MM.1S (cell line): Measurements from ENCODE around the gene ADARB2.

Experiments
- EZH2phosphoT487 ChIP-seq: fragments of 300-600 bp; sonication (generic); IDR thresholded peaks from 2 replicates; pipeline ENCODE4 v1.6.1; 2018; ENCODE audit warnings: antibody characterized with exemption, low read length
- TF ChIP-seq, protein P1 (sequence below): fragments of 300-600 bp; sonication (generic); IDR thresholded peaks from 2 replicates; pipeline ENCODE4 v1.5.1; 2016; ENCODE audit warnings: antibody characterized with exemption, low read length, mixed read lengths

DNA sequence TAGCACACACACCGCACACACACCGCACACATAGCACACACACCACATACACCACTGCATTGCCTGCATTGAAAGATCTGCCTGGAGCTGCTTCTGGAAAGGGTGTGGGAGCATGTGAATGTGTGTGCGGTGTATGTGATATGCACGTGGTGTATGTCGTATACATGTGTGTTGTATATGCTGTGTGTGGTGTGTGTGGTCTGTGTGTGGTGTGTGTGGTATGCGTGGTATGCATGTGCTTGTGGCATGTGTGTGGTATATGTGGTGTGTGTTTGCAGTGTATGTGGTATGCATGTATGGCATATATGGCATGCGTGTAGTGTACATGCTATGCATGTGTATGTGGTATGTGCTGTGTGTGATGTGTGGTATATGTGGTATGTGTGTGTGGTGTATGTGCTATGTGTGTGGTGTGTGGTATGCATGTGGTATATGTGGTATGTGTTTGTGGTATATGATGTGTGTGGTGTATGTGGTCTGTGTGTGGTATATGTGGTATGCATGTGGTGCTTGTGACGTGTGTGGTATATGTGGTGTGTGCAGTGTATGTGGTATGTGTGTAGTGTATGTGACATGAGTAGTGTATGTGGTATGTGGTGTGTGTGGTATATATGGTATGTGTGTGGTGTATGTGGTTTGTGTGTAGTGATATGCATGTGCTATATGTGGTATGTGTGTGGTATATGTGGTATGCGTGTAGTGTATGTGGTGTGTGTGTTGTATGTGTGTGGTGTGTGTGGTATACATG is 505.0 kb downstream of the ADARB2 start:
- TF ChIP-seq, protein P1, sequence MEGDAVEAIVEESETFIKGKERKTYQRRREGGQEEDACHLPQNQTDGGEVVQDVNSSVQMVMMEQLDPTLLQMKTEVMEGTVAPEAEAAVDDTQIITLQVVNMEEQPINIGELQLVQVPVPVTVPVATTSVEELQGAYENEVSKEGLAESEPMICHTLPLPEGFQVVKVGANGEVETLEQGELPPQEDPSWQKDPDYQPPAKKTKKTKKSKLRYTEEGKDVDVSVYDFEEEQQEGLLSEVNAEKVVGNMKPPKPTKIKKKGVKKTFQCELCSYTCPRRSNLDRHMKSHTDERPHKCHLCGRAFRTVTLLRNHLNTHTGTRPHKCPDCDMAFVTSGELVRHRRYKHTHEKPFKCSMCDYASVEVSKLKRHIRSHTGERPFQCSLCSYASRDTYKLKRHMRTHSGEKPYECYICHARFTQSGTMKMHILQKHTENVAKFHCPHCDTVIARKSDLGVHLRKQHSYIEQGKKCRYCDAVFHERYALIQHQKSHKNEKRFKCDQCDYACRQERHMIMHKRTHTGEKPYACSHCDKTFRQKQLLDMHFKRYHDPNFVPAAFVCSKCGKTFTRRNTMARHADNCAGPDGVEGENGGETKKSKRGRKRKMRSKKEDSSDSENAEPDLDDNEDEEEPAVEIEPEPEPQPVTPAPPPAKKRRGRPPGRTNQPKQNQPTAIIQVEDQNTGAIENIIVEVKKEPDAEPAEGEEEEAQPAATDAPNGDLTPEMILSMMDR = no peak
- TF ChIP-seq EZH2phosphoT487 = no peak
